Brain microvascular endothelial cell (primary cell): ENCODE results near the gene STRA6.

ENCODE experiments used
- DNase-seq: peaks from one replicate; pipeline ENCODE4 v3.0.0-alpha.2; 2020
- H3K27ac ChIP-seq: fragments of 250-450 bp; sonication (Bioruptor Pico); 2 replicates; pipeline ENCODE4 v1.5.1; 2020; ENCODE audit warnings: mild to moderate bottlenecking, moderate library complexity
- H3K27me3 ChIP-seq: fragments of 250-450 bp; sonication (Bioruptor Pico); replicated peaks from 2 replicates; pipeline ENCODE4 v1.5.1; 2020; ENCODE audit warnings: mild to moderate bottlenecking
- H3K36me3 ChIP-seq: fragments of 250-450 bp; sonication (Bioruptor Pico); replicated peaks from 2 replicates; pipeline ENCODE4 v1.5.1; 2020; ENCODE audit warnings: mild to moderate bottlenecking
- H3K4me3 ChIP-seq: 2 replicates; pipeline ENCODE4 v1.5.1; 2011; ENCODE audit warnings: low read depth, mild to moderate bottlenecking, control low read depth, low read length, moderate library complexity
- CTCF ChIP-seq: IDR thresholded peaks from 2 replicates; pipeline ENCODE4 v1.5.1; 2011; ENCODE audit warnings: low read depth, mild to moderate bottlenecking, moderate library complexity, low read length, control low read depth, inconsistent platforms; ENCODE audit errors: missing control alignments
- in situ Hi-C: cut with HindIII; loops from 2 replicates; pipeline ENCODE4 v1.10.0; 2017; ENCODE audit warnings: low sequenced_read_pairs, low pct_ligation_motif_present

Gene STRA6

GRCh38 chr15:74210729-74211128, 8.1 kb upstream of the STRA6 start:
- peak overlapping the region; percentile 54 for H3K27ac ChIP-seq
- H3K4me3 ChIP-seq: no peak overlapping the region
- DNase-seq: no peak
- no peak for TF ChIP-seq CTCF
- no peaks in the 10 kb centered on the region for H3K27me3 ChIP-seq
- no peaks in the 10 kb centered on the region for H3K36me3 ChIP-seq
- in situ Hi-C loops: no loop called here

GRCh38 chr15:74209997-74210671, 7.5 kb upstream of the STRA6 start:
- peak; percentile 90 for DNase-seq

GRCh38 chr15:74209560-74209958, 7.0 kb upstream of the STRA6 start:
- Histone ChIP-seq H3K36me3 (no peaks in the 10 kb centered on the region), H3K27me3 (no peaks in the 10 kb centered on the region), H3K4me3 (no peak overlapping the region), H3K27ac (peak overlapping the region; percentile 2)
- DNase-seq: no peak
- in situ Hi-C loops: no loop called here
- TF ChIP-seq CTCF: no peak

More at GRCh38 chr15:74209997-74210671, 7.5 kb upstream of the STRA6 start:
- H3K27me3 ChIP-seq: no peaks in the 10 kb centered on the region
- H3K4me3 ChIP-seq: no peak overlapping the region
- no peaks in the 10 kb centered on the region for H3K36me3 ChIP-seq
- in situ Hi-C loops: no loop called here
- peak overlapping the region; percentile 54 for H3K27ac ChIP-seq
- no peak for TF ChIP-seq CTCF

GRCh38 chr15:74208901-74209559, 6.4 kb upstream of the STRA6 start:
- Histone ChIP-seq H3K4me3 (no peak overlapping the region), H3K36me3 (no peaks in the 10 kb centered on the region), H3K27me3 (no peaks in the 10 kb centered on the region), H3K27ac (no peak overlapping the region)
- no peak for DNase-seq
- in situ Hi-C loops: no loop called here
- no peak for TF ChIP-seq CTCF

GRCh38 chr15:74208496-74208895, 5.9 kb upstream of the STRA6 start:
- Histone ChIP-seq H3K36me3 (no peaks in the 10 kb centered on the region), H3K27me3 (no peaks in the 10 kb centered on the region), H3K4me3 (no peak overlapping the region), H3K27ac (no peak overlapping the region)
- TF ChIP-seq CTCF: no peak
- DNase-seq: no peak
- in situ Hi-C loops: no loop called here
